ENCODE data around the gene NKPD1. TPM values are rescaled to one million over a fixed set of nuclear protein-coding genes. Genes with fewer than 3 reads are reported as not detected.

The NKPD1 gene
- total and polyA plus RNA-seq, 10 of the 15 experiments (the other 5 are each of a cell fraction or from before 2014, with no cell fraction given), result 0.05 to 0.18 (median 0.06) TPM; not detected in 7

DNA sequence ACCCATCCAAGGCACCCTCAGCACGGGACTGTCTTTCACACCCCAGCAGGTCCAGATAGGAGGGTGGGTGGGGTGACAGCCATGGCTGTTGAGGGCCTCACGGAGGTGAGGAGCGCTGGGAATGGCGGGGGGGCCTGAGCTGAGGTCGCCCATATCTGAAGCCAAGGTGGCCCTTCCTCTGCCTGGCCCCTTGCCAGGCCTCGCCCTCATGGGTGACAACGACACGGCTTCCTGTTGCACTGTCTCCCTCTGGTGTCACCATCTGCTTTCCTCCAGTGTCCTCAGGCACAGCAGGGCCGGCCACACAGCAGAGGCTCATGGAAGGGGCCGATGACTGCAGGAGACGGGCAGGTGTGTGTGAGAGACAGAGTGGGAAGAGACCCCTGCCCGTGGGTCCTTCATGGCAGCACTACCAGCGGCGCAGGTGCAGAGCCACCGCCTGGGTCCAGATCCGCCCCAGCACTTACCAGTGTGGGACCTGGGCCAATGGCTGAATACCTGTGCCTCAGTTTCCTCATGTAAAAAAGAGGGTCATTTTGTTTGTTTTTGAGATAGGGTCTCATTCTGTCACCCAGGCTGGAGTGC is 8.1 kb upstream of the NKPD1 start:
- Histone ChIP-seq H4K20me1 (ENCODE audit: control insufficient read depth, insufficient read depth) (no peaks in the 10 kb centered on the region), H3K9ac (ENCODE audit: control insufficient read depth, insufficient read depth, low read length) (no peak overlapping the region), H3K27ac (ENCODE audit: control insufficient read depth, insufficient read depth) (no peak overlapping the region), H3K79me2 (ENCODE audit: control insufficient read depth, insufficient read depth, low read length) (no peaks in the 10 kb centered on the region; the same call in 1 of the 2 replicates), H3K4me1 (ENCODE audit: control insufficient read depth, insufficient read depth, low read length) (peaks cover 22% of the 10 kb centered on the region), H3K36me3 (ENCODE audit: control insufficient read depth in 2 of 2, insufficient read depth in 2 of 2, low read length in 1 of 2) (no peaks in the 10 kb centered on the region), H3K9me3 (replicated peaks; ENCODE audit: control insufficient read depth, insufficient read depth, low read length) (no peaks in the 10 kb centered on the region), H2AFZ (ENCODE audit: control insufficient read depth, low read depth, low read length) (no peak overlapping the region), H3K4me2 (ENCODE audit: control insufficient read depth, insufficient read depth) (no peak overlapping the region), H3K4me3 (no peak overlapping the region), H3K27me3 (replicated peaks in 1 of 2; ENCODE audit: control insufficient read depth in 2 of 2, insufficient read depth in 2 of 2, low read length in 1 of 2) (no peaks in the 10 kb centered on the region)
- in situ Hi-C loops (cut with MboI), result no loop called here
- RAD21 ChIA-PET (ENCODE audit: unreplicated experiment), result no interaction called here
- ATAC-seq, result no peak
- FAIRE-seq, result no peak
- CTCF ChIA-PET, result interaction anchor here (0.6 kb wide), 1 partner anchor 12 kb away, joined by 5 read pairs; no protein-coding TSS in a partner anchor
- WGBS (ENCODE audit: insufficient coverage, insufficient replicate concordance, low lambda C conversion rate, missing lambda C conversion rate), result 77% methylated on average over 15 of the region's 16 CpGs
- SMC1A ChIA-PET (ENCODE audit: uncharacterized antibody, unreplicated experiment), result no interaction called here
- intact Hi-C loops (cut with micrococcal nuclease; ENCODE audit: unreplicated experiment), result no loop called here
- DNase-seq (ENCODE audit: low read depth, low spot score), result no peak
- POLR2A ChIA-PET, result interaction anchor here (0.7 kb wide), 1 partner anchor 32 kb away, joined by 3 read pairs; no protein-coding TSS in a partner anchor
- no TSS peak for BruUV-seq (replicated peaks)
- no peak for TF ChIP-seq KAT2A (conservative IDR thresholded peaks at IDR 0.05; ENCODE audit: control insufficient read depth, low read depth, low read length)
- TF ChIP-seq, protein P1, sequence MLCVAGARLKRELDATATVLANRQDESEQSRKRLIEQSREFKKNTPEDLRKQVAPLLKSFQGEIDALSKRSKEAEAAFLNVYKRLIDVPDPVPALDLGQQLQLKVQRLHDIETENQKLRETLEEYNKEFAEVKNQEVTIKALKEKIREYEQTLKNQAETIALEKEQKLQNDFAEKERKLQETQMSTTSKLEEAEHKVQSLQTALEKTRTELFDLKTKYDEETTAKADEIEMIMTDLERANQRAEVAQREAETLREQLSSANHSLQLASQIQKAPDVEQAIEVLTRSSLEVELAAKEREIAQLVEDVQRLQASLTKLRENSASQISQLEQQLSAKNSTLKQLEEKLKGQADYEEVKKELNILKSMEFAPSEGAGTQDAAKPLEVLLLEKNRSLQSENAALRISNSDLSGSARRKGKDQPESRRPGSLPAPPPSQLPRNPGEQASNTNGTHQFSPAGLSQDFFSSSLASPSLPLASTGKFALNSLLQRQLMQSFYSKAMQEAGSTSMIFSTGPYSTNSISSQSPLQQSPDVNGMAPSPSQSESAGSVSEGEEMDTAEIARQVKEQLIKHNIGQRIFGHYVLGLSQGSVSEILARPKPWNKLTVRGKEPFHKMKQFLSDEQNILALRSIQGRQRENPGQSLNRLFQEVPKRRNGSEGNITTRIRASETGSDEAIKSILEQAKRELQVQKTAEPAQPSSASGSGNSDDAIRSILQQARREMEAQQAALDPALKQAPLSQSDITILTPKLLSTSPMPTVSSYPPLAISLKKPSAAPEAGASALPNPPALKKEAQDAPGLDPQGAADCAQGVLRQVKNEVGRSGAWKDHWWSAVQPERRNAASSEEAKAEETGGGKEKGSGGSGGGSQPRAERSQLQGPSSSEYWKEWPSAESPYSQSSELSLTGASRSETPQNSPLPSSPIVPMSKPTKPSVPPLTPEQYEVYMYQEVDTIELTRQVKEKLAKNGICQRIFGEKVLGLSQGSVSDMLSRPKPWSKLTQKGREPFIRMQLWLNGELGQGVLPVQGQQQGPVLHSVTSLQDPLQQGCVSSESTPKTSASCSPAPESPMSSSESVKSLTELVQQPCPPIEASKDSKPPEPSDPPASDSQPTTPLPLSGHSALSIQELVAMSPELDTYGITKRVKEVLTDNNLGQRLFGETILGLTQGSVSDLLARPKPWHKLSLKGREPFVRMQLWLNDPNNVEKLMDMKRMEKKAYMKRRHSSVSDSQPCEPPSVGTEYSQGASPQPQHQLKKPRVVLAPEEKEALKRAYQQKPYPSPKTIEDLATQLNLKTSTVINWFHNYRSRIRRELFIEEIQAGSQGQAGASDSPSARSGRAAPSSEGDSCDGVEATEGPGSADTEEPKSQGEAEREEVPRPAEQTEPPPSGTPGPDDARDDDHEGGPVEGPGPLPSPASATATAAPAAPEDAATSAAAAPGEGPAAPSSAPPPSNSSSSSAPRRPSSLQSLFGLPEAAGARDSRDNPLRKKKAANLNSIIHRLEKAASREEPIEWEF (IDR thresholded peaks at IDR 0.05; ENCODE audit: insufficient replicate concordance, low read depth, low read length), result no peak
- TF ChIP-seq TBL1XR1 (IDR thresholded peaks at IDR 0.05; ENCODE audit: low read depth, low read length), result no peak
- TF ChIP-seq, protein P2, sequence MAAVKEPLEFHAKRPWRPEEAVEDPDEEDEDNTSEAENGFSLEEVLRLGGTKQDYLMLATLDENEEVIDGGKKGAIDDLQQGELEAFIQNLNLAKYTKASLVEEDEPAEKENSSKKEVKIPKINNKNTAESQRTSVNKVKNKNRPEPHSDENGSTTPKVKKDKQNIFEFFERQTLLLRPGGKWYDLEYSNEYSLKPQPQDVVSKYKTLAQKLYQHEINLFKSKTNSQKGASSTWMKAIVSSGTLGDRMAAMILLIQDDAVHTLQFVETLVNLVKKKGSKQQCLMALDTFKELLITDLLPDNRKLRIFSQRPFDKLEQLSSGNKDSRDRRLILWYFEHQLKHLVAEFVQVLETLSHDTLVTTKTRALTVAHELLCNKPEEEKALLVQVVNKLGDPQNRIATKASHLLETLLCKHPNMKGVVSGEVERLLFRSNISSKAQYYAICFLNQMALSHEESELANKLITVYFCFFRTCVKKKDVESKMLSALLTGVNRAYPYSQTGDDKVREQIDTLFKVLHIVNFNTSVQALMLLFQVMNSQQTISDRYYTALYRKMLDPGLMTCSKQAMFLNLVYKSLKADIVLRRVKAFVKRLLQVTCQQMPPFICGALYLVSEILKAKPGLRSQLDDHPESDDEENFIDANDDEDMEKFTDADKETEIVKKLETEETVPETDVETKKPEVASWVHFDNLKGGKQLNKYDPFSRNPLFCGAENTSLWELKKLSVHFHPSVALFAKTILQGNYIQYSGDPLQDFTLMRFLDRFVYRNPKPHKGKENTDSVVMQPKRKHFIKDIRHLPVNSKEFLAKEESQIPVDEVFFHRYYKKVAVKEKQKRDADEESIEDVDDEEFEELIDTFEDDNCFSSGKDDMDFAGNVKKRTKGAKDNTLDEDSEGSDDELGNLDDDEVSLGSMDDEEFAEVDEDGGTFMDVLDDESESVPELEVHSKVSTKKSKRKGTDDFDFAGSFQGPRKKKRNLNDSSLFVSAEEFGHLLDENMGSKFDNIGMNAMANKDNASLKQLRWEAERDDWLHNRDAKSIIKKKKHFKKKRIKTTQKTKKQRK (IDR thresholded peaks at IDR 0.05; ENCODE audit: low read depth, low read length), result no peak
- TF ChIP-seq, protein P3, sequence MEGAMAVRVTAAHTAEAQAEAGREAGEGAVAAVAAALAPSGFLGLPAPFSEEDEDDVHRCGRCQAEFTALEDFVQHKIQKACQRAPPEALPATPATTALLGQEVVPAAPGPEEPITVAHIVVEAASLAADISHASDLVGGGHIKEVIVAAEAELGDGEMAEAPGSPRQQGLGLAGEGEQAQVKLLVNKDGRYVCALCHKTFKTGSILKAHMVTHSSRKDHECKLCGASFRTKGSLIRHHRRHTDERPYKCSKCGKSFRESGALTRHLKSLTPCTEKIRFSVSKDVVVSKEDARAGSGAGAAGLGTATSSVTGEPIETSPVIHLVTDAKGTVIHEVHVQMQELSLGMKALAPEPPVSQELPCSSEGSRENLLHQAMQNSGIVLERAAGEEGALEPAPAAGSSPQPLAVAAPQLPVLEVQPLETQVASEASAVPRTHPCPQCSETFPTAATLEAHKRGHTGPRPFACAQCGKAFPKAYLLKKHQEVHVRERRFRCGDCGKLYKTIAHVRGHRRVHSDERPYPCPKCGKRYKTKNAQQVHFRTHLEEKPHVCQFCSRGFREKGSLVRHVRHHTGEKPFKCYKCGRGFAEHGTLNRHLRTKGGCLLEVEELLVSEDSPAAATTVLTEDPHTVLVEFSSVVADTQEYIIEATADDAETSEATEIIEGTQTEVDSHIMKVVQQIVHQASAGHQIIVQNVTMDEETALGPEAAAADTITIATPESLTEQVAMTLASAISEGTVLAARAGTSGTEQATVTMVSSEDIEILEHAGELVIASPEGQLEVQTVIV (IDR thresholded peaks at IDR 0.05; ENCODE audit: borderline replicate concordance, partially characterized antibody), result no peak
- no peak for TF ChIP-seq IKZF2 (IDR thresholded peaks at IDR 0.05)
- TF ChIP-seq ZNF622 (IDR thresholded peaks at IDR 0.05), result no peak
- TF ChIP-seq, protein P4, sequence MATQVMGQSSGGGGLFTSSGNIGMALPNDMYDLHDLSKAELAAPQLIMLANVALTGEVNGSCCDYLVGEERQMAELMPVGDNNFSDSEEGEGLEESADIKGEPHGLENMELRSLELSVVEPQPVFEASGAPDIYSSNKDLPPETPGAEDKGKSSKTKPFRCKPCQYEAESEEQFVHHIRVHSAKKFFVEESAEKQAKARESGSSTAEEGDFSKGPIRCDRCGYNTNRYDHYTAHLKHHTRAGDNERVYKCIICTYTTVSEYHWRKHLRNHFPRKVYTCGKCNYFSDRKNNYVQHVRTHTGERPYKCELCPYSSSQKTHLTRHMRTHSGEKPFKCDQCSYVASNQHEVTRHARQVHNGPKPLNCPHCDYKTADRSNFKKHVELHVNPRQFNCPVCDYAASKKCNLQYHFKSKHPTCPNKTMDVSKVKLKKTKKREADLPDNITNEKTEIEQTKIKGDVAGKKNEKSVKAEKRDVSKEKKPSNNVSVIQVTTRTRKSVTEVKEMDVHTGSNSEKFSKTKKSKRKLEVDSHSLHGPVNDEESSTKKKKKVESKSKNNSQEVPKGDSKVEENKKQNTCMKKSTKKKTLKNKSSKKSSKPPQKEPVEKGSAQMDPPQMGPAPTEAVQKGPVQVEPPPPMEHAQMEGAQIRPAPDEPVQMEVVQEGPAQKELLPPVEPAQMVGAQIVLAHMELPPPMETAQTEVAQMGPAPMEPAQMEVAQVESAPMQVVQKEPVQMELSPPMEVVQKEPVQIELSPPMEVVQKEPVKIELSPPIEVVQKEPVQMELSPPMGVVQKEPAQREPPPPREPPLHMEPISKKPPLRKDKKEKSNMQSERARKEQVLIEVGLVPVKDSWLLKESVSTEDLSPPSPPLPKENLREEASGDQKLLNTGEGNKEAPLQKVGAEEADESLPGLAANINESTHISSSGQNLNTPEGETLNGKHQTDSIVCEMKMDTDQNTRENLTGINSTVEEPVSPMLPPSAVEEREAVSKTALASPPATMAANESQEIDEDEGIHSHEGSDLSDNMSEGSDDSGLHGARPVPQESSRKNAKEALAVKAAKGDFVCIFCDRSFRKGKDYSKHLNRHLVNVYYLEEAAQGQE (IDR thresholded peaks at IDR 0.05; ENCODE audit: low read depth, low read length), result no peak
